ENCODE measurements around the gene MTFR1L.
A peak's percentile ranks its signal among the peaks of the same experiment; 100 is the strongest.

The MTFR1L gene

DNA sequence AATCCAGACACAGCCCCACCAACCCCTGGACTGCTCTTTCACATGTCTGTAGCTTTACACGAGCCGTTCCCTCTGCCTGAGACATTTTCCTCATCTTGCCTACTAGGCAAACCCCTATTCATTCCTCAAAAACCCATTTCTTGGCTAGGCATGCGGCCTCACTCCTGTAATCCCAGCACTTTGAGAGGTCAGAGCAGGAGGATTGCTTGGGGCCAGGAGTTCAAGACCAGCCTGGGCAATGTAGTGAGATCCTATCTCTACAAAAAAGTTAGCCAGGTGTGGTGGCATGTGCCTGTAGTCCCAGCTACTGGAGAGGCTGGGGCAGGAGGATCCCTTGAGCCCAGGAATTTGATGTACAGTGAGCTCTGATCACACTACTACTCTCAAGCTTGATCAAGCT, 44.7 kb downstream of the MTFR1L start:
- DNase-seq, result no peak

DNA sequence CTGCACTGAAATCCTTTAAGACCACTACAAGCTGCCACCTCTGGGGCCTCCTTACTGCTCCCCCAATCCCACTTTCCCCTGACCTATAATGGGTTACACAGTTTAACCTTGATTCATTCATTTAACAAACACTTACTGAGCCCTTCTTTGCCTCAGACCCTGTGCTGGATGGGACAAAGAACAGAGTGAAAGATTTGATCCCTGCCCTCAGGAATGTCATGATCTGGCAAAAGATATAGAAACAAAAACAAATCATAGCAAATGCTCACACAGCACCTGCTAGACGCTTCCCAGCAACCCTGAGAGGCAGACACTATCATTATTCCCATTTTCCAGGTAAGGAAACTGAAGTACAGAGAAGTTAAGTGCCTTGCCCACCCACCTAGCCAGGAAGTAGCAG, 46.5 kb downstream of the MTFR1L start:
- DNase-seq, result no peak

DNA sequence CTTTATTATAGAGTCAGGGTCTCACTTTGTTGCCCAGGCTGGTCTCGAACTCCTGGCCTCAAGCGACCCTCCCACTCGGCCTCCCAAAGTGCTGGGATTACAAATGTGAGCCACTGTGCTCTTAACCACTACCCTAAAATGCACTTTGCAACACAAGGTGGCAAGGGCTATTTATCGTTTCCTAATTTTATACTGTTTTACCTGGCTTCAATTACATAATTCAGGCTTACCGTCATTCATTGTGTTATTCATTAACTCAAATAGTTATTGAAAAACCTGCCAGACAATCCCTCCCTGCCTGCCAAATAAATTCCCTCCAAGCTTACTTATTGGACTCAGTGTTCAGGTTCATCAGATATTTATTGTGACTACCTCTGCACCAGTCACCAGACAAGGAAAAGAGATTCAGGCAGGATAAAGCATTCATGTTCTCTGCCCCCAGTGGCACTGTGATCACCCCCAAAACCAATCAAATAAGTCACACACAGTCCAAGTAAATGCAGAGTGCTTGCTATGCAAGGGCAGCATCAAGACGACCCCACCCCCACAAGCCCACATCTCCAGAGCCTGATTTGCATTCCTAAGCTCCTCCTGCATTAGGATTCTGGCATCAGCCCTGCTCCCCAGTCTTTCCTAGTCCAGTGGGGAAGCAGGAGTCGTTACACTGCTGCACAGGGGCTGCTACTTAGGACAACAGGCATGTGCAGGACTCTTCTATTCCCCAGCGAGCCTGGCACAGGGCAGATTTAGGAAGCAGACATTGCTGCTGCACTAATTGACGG, 47.6 kb downstream of the MTFR1L start:
- DNase-seq, result no peak

DNA sequence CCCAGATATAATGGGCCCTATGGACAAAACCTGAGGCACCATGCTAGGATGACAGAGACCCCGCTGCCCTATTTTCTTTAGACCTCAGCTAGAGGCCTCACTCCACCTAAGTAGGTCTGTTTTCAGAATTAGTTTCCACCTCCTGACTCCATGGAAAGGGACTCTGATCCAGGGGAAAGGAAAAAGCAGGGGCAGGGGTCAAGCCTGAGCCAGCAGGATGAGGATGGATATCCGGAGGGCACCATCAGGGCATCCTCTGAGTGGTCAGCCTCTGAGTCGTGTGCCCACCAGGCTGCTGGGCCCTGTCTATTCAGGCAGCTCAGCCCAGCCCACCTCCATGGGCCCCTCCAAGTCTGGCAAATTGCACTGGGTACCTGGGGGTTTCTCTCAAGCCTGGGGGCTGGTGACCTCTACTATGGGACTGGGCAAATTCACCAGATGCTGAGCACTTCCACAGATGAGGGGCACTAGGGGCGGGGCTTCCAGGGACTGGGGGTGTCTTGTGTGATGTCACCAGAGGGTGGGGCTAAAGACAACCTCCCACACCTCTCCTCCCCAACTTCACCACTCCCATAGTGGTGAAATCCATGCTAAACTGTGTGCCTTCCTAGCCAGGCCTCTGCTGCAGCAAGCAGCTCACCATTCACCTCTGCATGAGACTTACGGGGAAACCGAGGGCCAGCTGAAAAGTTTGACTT, 50.3 kb downstream of the MTFR1L start:
- no peak for DNase-seq

DNA sequence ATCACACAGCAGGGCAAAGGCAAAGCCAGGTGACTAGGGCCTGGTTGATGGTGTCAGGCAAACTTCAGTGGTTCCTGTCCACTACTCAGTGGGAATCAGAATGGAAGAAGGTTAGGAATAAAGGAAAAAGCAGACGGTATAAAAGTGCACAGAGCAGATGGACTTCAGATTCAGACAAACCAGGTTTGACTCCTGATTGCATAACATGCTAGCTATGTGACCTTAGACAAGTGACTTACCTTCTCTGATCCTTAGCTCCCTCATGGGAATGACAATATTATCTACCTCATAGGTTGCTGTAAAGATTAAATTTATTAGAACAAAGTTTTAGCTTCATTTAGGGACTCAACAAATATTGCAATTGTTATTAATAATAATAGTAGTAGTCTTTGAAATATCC, 50.9 kb downstream of the MTFR1L start:
- DNase-seq, result no peak

DNA sequence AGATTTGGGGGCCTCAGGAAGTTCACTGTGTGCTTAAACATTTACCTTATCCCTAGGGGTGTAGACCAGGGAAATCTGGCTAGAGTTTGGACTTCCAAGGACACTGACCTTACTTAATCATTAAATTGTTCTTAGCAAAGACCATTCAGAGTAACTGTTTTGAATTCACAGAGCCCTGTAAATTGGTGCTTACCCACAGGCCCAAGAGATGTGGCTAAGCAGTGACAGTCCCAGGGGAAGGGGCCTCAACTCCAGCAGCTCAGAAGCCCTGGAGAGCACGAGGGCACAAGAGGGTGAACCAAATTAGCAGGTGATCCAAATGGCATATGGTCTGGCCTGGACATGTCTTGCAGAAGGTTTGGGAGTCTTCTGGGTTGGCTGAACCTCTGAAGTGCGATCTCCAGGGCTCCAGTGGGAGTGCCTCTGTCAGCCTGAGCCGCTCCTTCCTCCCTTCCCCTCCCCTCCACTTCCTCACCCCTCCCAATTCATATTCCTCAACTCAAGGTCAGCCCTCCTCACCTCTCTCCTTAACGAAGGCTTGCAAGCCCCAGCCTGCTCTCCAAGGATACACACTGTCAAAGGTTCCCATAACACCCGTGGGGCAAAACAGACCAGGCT, 51.4 kb downstream of the MTFR1L start:
- DNase-seq, result no peak

DNA sequence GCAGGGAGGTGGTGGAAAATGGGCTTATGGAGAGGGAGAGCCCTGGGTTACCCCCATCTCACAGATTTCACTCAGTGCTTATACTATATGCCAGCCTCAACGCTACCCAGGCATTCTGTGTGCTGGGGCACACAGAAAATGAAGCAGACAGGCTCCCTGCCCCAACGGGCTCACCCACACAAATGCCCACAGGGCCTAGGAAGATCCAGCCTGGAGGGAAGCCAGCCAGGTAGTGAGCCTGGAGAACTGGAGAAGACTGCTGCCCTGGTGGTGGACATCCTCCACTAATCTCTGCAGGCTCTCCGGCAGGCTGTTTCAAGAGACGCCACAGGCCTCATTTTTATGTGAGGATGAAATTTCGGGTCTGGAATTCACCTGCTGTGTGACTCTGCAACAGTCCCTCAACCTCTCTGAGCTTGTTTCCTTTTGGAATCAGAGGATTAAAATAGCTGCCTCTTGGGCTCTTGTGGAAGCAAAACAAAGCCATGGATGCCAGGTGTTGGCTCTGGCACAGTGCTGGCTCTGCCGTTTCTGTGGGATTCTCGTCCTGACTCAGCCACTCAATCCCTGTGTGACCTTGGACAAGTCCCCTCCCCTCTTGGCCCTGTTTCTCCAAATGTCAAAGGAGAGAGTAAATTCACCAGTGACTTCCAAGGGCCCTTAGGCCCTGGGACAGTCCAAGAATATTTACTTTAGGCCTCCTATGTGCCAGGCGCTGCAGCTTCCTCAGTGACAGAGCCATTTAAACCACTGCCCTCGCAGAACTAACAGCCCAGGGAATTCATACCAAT, 52.1 kb downstream of the MTFR1L start:
- no peak for DNase-seq

DNA sequence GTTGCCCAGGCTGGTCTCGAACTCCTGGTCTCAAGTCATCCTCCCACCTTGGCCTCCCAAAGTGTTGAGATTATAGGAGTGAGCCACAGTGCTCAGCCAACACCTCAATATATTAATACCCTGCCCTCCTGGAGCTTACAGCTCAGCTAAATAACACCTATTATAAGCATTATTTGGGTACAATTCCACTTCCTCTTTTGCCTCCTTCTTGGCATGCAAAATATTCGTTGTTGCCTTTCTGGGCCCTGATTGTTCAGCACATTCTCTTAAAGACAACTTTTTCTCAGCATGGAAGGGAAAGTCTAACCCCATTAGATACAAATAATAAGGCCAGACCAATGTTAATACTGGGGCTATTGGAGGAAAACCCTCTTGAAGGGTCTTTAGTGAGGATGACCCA, 53.0 kb downstream of the MTFR1L start:
- DNase-seq, result no peak

DNA sequence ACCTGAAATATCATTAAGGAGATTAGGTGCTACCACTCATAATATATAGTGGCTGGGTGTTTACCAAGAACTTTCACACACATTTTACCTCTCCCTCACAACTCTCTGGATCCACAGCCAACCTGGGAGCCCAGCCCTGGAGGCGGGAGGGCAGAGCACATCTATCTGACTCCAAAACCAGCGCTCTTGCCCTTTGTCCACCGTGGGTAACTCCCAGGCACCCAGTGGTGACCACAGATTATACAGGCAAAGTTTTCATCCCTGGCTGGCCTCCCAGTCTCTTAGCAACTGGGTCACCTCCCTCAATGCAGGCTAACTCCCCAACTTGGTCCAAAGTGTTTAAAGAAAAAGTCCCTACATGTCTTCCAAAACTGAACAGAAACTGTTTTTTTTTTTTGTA, 53.4 kb downstream of the MTFR1L start:
- DNase-seq, result no peak

DNA sequence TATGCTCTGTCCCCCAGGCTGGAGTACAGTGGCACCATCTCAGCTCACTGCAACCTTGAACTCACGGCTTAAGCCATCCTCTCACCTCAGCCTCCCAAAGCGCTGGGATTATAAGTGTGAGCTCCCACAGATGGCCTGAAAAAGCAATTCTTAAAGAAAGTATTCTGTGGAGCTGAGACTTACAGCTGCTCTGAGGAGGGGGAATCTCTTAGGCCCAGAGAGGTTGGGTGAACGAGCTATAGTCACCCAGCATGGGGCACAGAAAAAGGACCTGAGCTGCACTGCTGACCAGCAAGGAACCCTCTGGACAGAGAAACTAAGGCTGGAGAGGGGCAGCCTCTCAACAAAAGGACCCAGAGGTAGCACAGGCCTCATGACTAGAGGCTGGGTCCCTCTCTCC, 54.5 kb downstream of the MTFR1L start:
- no peak for DNase-seq

DNA sequence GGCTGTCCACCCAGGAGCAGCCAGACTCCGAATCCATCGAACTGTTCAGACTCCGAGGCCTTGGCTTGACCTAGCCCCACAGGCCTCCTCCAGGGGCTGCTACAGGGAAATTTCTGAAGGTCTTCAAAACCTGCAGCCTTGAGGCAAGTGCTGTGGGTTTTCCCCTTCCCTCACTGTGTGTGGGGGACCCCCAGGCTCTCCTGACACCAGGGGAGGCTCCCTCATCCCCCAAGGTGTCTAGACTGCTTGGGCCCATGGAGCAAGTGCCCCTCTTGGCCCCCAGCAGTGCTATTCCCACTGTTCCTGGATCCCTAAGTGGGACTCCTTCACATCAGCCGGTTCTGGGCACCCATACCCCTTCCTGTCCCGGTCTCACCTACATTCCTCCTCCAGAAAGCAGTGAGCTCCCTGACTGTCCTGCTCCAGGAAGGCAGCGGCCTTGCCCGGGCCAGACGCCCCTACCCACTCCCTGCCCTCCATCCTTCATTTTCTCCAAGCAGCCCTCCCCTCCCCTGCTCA, 54.9 kb downstream of the MTFR1L start:
- no peak for DNase-seq

DNA sequence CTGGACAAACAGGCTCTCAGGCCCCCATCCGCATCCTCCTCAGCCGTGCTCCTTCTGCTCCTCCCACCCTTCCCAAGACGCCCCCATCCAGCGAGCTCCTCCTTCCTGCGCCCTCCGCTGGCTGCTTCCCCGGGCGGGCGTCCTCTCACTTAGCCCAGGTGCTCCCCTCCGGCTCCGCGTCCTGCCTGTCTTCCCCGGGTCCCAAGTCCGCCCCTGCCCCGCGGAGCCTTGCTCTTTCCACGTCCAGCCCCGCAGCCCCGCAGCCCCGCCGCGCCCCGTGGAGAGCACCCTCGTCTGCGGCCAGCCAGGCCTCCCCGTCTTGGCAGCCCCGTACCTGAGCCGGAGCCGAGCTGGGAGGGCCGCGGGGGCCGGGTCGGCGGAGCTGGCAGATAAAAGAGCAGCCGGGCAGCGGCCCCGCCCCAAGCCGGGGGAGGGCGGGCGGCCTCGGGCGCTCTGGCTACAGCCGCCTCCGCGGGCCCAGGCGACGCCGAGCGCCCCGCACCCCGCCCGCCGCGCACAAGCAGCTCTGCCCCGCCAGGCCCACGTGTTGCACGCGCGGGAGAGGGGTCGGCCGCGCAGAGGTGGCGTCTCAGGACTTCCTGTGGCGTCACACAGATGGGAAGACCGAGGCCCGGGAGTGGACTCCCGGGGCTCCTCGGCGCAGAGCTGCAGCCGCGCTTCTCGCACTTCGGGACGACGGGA, 55.6 kb downstream of the MTFR1L start, which contains the start of gene PAQR7:
PAQR7 (minus strand) TSS at position 555 of the 702 bp plus-strand sequence. CDS start 11,869 bp downstream, outside the sequence.
- DNase-seq, result peak; percentile 27

DNA sequence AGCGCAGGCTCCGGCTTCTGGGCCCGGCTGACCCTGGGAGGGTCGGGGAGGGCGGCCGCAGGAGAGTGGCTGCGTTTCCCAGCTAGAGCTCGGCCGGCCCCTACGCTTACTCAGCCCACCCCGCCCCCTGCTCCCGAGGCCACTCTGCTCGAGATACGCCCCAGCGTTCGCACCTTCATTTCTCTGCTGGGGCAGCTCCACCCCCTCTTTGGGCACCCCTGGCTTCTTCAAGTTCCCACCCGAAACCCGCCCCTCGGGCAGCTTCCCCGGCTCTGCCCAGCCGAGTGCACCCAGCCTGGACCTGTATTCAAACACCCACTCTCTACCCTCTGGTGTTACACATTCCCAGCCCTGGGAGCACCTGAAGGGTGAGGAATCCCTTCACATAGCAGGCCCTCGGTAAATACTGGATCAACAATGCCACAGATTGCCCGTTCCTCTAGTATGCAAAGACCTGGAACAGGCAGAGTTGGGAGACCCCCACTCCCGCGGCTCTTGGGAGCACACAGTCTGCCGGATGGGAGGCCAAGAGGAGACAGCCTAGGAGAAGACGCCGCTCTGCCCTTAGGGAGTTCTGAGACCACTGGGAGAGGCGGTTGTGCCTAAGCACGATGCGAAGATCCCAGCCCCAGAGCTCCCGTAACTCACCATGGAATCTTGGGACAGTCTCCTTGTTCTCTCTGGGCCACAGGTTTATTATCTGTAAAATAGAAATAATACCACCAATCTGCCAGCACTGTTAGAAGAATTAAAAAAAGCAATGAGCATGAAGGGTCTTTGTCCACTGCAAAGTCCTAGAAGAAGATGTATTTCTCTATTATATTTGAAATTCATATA, 56.3 kb downstream of the MTFR1L start:
- DNase-seq, result no peak

DNA sequence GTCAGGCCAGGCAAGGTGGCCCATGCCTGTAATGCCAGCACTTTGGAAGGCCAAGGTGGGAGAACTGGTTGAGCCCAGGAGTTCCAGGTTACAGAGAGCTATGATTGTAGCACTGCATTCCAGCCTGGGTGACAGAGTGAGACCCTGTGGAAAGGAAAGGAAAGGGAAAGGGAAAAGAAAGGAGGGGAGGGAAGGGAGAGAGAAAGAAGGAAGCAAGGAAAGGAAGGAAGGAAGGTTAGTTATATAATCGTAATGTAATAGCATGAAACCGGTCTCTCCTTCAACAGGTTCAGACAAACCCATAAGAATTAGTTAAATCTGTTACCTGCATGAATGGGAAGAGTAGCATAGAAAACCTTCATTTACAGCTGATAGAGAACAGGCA, 56.9 kb downstream of the MTFR1L start:
- no peak for DNase-seq

DNA sequence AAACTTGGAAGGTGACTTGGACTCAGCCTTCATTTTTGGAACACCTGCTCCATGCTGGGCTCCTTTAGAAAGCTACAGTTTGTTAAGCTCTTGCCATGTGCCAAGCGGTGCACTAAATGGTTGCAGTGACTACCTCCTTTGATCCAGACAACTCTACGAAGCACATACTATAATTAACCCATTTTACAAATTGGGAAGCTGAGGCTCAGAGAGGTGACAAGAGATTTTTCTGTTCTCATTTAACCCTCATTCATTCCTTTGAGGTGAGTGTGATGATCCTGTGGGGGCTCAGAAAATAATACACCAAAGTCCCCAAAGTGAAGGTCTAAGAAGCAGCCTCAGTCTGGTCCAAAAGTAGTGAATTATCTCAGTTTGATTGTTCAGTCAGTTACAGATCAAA, 57.4 kb downstream of the MTFR1L start:
- DNase-seq, result no peak

DNA sequence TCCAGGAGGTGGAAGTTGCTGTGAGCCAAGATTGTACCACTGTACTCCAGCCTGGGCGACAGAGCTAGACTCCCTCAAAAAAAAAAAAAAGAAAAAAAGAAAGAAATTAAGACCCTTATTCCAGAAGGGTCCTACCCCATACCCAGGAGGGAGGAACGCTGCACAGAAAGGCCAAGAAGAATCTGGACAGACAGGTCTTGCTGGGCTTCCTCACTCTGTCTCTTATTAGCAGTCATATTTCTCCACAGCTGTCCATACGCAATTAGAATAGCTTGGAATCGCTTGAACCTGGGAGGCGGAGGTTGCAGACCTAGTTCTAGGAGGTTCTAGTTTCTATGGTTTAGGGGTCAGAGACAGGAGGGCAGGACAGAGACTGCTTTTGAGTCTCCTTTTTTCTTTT, 58.9 kb downstream of the MTFR1L start:
- no peak for DNase-seq

DNA sequence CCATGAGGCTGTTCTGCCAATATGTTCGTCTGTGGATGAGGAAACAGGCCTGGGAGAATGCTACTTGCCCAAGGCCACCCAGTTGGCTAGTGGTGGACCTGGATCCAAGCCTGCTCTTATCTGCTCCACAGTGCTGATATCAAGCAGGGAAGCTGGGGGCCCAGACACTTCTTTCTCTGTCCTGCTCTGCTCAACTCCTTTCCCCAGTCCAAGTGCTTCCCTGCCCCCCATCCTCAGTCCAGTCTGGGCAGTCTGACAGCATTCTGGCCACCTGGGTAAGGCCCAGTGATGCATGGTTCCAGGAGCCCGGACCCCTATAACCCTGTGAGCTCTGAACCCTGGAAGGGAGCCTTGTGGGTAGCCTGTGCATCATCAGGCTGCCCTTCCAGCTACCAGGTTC, 59.9 kb downstream of the MTFR1L start:
- DNase-seq, result no peak

DNA sequence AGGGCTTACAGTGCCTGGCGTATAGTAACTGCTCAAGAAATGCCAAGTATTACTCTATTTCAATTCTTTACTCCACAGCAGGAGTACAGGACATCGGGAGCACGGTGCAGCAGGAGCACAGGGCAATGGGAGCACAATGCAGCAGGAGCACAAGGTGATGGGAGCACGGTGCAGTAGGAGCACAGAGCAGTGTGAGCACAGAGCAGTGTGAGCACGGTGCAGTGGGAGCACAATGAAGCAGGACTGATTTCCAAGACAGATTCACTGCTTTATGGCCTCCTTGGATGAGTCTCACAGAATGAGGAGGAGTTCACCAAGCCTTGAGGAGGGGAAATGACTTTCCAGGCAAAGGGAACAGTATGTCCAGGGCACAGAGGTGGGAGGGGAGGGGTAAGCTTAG, 60.8 kb downstream of the MTFR1L start:
- DNase-seq, result no peak

DNA sequence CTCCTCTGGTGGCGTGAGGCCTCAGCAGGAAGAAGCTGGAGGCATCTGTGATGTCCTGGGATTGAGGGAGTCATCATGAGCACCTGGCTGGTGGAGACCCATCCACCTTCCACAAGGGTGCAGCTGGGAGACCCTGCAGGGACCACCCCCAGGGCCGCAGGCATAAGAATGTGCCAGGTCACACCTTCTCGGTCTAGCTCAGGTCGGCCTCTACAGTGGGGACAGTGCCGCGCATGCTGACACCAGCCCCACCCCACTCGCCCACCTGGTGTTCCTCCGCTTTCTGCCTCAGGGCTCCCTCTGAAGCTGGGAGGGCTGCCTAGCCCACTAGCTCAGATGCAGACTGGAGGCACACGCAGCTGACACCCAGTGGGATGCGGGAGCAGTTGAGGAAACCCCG, 61.5 kb downstream of the MTFR1L start:
- no peak for DNase-seq
